ENCODE measurements around the gene KIFC1.

Gene KIFC1

DNA sequence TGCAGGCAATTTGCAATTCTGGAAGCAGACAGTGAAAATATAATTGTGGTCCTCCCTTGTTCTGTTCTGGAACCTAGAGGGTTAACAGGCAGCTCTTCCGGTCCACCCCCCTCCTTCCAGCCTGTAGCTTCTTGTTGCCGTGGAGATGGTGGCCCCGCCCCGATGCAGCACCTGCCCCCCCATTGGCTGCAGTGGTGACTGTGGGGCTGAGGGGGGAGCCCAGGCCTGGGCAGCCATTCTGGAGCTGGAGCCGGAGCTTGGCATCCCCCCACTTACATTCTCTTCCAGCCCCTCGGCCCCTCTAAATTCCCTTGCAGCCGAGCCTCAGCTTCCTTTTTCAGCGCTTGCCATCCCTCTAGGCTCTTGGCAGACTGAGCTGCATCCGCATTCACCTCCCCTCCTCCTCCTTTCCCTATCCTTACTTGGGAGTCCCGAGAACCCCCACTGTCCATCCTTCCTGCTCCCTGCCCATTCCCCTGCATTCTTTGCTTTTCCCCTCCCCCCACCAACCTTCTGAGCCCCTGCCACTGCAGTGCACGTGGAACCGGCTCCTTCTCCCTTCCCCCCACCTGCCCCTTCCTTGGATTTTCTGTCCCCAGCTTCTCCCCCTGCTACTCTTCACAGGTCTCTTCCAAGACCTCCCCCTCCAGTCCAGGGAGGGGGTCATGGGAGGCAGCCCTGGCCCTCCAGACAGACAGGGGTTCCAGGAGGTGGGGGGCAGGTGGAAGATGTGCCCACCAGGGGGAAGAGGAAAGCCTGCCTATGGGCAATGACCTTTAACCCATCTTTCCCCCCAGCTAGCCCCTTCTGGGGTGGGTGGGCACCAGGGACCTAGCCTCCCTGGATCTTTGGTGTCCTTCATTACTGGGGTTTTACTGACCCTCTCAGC lies 39.6 kb downstream of the KIFC1 start:
- H3K4me3 ChIP-seq (ENCODE audit: low read depth in 1 of 2, low read length in 2 of 2): peak overlapping the region; percentile 37 to 48
- H3K4me1 ChIP-seq (ENCODE audit: control insufficient read depth in 1 of 2, insufficient read depth in 2 of 2, low read length in 2 of 2): peaks cover 24 to 64% of the 10 kb centered on the region in 2 donors

DNA sequence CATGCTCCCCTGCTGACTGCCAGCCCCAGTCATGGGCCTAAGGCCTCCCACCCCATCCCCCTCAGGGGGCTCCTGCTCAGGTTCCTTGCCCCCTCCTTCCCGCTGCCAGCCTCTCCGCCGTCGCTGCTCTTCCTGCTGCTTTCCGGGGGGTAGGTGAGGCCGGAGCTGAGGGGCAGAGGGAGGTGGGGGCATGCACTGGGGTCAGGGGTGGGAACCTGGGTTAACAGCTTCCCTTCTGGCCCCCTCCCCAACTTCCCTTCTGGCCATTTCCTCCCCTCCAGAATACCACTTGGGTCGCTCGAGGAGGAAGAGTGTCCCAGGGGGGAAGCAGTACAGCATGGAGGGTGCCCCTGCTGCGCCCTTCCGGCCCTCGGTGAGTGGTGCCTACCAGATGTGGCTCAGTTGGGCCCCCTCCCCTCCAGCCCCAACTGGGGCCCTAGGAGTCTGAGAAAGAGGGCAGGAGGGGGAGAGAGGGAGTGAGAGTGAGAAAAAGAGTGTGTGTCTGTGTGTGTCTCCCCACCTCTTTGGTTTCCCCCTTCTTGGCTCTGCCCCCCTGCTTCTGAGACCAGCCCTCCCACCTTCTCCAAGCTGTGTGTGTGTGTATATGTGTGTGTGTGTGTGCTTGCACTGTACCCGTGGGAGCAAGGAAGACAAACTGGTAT lies 40.4 kb downstream of the KIFC1 start:
- H3K27me3 ChIP-seq (ENCODE audit: low read depth, low read length): no peaks in the 10 kb centered on the region
- no peaks in the 10 kb centered on the region for H3K9me3 ChIP-seq (ENCODE audit: control insufficient read depth in 1 of 2, low read length in 2 of 2)
- peaks cover 24 to 62% of the 10 kb centered on the region in 2 donors for H3K4me1 ChIP-seq (ENCODE audit: control insufficient read depth in 1 of 2, insufficient read depth in 2 of 2, low read length in 2 of 2)
- peak overlapping the region in 1 of 2 donors; percentile 48 for H3K4me3 ChIP-seq (ENCODE audit: low read depth in 1 of 2, low read length in 2 of 2)
- no peak overlapping the region for H3K27ac ChIP-seq (ENCODE audit: low read length)
- H3K36me3 ChIP-seq (ENCODE audit: control insufficient read depth in 1 of 2, insufficient read depth in 2 of 2, low read length in 2 of 2): peaks cover 18 to 21% of the 10 kb centered on the region in 2 donors

More for the DNA sequence above, 39.6 kb downstream of the KIFC1 start:
- H3K27ac ChIP-seq (ENCODE audit: low read length): no peak overlapping the region
- H3K36me3 ChIP-seq (ENCODE audit: control insufficient read depth in 1 of 2, insufficient read depth in 2 of 2, low read length in 2 of 2): peaks cover 12 to 13% of the 10 kb centered on the region in 2 donors
- H3K9me3 ChIP-seq (ENCODE audit: control insufficient read depth in 1 of 2, low read length in 2 of 2): no peaks in the 10 kb centered on the region
- H3K27me3 ChIP-seq (ENCODE audit: low read depth, low read length): no peaks in the 10 kb centered on the region

DNA sequence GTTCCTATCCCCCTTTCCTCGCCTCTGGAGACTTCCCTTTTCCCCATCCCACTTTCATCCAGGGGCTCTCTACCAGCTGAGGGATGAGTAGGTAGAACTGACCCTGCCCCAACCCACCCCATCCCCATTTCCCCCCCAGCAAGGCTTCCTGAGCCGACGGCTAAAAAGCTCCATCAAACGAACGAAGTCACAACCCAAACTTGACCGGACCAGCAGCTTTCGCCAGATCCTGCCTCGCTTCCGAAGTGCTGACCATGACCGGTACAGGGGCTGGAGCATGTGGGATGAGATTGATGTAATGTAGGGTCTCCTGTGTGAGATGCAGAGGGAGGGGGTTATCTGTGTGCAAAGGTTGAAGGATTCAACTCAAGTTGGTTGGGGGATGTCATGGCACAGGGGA lies 40.9 kb downstream of the KIFC1 start:
- H3K36me3 ChIP-seq (ENCODE audit: control insufficient read depth in 1 of 2, insufficient read depth in 2 of 2, low read length in 2 of 2): peaks cover 19 to 24% of the 10 kb centered on the region in 2 donors
- H3K4me1 ChIP-seq (ENCODE audit: control insufficient read depth in 1 of 2, insufficient read depth in 2 of 2, low read length in 2 of 2): peaks cover 21 to 57% of the 10 kb centered on the region in 2 donors
- H3K27ac ChIP-seq (ENCODE audit: low read length): no peak overlapping the region
- H3K4me3 ChIP-seq (ENCODE audit: low read depth in 1 of 2, low read length in 2 of 2): no peak overlapping the region
- no peaks in the 10 kb centered on the region for H3K27me3 ChIP-seq (ENCODE audit: low read depth, low read length)
- no peaks in the 10 kb centered on the region for H3K9me3 ChIP-seq (ENCODE audit: control insufficient read depth in 1 of 2, low read length in 2 of 2)

DNA sequence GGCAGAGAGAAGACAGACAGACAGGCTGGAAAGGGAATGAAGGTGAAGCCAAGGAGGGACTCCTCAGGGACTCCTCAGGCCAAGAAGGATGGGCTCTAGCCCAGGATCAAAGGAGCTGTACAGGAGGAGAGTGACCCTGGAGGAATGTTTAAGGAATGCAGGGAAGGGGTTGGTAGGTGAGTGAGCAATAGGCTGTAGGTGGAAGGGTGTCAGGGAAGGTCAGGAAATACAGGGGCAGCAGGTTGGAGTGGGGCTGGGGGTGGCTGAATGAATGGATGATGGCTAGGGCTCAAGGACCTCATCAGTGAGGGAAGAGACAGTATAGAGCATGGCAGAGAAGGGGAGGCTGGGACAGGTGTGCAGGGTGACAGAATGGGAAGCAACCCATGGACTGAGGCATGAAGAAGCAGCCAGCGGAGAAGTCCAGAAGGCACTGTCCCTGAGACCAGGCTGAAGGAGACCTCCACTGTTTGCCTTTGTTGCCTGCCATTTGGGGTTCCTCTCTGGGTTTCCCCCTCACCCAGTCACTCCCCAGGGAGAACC lies 41.4 kb downstream of the KIFC1 start:
- Histone ChIP-seq H3K4me1 (ENCODE audit: control insufficient read depth in 1 of 2, insufficient read depth in 2 of 2, low read length in 2 of 2) (peaks cover 21 to 57% of the 10 kb centered on the region in 2 donors), H3K4me3 (ENCODE audit: low read depth in 1 of 2, low read length in 2 of 2) (no peak overlapping the region), H3K36me3 (ENCODE audit: control insufficient read depth in 1 of 2, insufficient read depth in 2 of 2, low read length in 2 of 2) (peaks cover 21 to 29% of the 10 kb centered on the region in 2 donors), H3K27ac (ENCODE audit: low read length) (no peak overlapping the region), H3K27me3 (ENCODE audit: low read depth, low read length) (no peaks in the 10 kb centered on the region), H3K9me3 (ENCODE audit: control insufficient read depth in 1 of 2, low read length in 2 of 2) (no peaks in the 10 kb centered on the region)

DNA sequence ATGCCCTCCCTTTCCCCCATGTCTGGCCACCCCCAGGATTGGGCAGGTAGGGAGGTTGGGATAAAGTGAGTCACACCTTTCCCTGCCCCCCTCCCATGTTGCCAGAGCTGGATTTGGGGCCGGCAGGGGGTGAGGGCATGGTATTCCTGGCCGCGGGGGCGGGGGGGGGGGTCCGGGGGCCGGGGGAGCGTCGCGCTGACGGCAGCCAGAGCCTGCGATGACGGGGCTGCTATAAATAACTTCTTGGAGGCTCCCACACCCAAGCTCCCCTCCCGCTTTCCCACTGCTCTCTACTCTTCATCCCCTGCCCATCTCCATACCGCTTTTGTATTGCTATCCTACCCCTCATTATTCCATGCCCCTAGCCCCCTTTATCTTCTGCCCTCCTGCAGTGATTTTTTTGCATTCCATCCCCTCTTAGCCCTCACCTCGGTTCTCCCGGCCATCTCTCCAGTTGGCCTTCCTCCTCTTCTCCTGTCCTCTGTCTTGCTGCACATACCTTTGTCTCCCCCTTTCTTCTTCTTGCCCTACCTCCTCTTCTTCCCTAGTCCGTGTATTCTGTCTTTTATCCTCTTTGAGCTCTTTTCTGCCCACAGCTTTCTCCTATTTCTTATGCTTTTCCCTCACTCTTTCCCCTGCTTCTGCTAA lies 42.0 kb downstream of the KIFC1 start:
- peaks cover 18 to 52% of the 10 kb centered on the region in 2 donors for H3K4me1 ChIP-seq (ENCODE audit: control insufficient read depth in 1 of 2, insufficient read depth in 2 of 2, low read length in 2 of 2)
- H3K36me3 ChIP-seq (ENCODE audit: control insufficient read depth in 1 of 2, insufficient read depth in 2 of 2, low read length in 2 of 2): peaks cover 27 to 35% of the 10 kb centered on the region in 2 donors
- no peak overlapping the region for H3K27ac ChIP-seq (ENCODE audit: low read length)
- no peak overlapping the region for H3K4me3 ChIP-seq (ENCODE audit: low read depth in 1 of 2, low read length in 2 of 2)
- H3K9me3 ChIP-seq (ENCODE audit: control insufficient read depth in 1 of 2, low read length in 2 of 2): no peaks in the 10 kb centered on the region
- H3K27me3 ChIP-seq (ENCODE audit: low read depth, low read length): no peaks in the 10 kb centered on the region

DNA sequence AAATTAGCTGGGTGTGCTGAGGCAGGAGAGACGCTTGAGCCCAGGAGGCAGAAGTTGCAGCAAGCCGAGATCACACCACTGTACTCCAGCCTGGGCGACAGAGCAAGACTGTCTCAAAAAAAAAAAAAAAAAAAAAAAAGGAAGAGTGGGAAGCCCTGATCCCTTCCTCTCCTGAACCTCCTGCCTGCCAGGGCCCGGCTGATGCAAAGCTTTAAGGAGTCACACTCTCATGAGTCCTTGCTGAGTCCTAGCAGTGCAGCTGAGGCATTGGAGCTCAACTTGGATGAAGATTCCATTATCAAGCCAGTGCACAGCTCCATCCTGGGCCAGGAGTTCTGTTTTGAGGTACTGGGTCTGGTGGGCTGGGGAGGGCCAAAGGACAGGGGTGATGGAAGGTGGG lies 43.3 kb downstream of the KIFC1 start:
- Histone ChIP-seq H3K27ac (ENCODE audit: low read length) (no peak overlapping the region), H3K27me3 (ENCODE audit: low read depth, low read length) (no peaks in the 10 kb centered on the region), H3K4me1 (ENCODE audit: control insufficient read depth in 1 of 2, insufficient read depth in 2 of 2, low read length in 2 of 2) (peaks cover 8 to 41% of the 10 kb centered on the region in 2 donors), H3K36me3 (ENCODE audit: control insufficient read depth in 1 of 2, insufficient read depth in 2 of 2, low read length in 2 of 2) (peaks cover 28 to 40% of the 10 kb centered on the region in 2 donors), H3K4me3 (ENCODE audit: low read depth in 1 of 2, low read length in 2 of 2) (no peak overlapping the region), H3K9me3 (ENCODE audit: control insufficient read depth in 1 of 2, low read length in 2 of 2) (no peaks in the 10 kb centered on the region)

DNA sequence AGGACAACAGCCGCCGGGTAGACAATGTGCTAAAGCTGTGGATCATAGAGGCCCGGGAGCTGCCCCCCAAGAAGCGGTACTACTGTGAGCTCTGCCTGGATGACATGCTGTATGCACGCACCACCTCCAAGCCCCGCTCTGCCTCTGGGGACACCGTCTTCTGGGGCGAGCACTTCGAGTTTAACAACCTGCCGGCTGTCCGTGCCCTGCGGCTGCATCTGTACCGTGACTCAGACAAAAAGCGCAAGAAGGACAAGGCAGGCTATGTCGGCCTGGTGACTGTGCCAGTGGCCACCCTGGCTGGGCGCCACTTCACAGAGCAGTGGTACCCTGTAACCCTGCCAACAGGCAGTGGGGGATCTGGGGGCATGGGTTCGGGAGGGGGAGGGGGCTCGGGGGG lies 46.0 kb downstream of the KIFC1 start:
- peaks cover 0 to 14% of the 10 kb centered on the region in 2 donors for H3K4me1 ChIP-seq (ENCODE audit: control insufficient read depth in 1 of 2, insufficient read depth in 2 of 2, low read length in 2 of 2)
- H3K27me3 ChIP-seq (ENCODE audit: low read depth, low read length): no peaks in the 10 kb centered on the region

DNA sequence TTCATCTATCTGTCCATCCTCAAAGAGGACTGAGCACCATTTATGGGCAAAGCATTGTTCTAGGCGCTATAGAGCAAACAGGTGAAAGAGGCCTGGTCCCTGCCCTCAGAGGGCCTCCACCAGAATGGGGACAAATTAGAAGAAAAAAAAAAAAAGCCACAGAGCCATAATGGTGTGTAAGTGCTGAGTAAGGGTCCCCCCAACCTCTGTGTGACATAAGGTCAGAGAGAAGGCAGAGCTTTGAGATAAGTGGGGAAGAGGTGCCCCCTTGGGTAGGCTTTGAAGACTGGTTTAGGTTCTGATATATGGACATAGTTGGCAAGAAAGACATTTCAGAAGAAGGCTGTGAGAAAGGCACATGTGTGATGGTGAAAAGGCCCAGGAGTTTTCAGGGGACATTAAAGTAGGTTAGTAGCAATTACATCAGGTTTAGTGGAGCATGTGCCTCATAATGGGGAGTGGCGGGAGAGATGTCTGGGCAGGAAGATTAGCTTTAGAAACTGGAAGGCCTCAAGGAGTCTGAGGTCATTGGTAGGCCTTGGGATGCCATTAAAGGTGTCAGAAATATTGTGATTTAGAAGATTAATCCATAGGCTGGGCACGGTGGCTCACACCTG lies 47.5 kb downstream of the KIFC1 start:
- Histone ChIP-seq H3K4me3 (ENCODE audit: low read depth in 1 of 2, low read length in 2 of 2) (no peak overlapping the region), H3K27ac (ENCODE audit: low read length) (no peak overlapping the region), H3K9me3 (ENCODE audit: control insufficient read depth in 1 of 2, low read length in 2 of 2) (no peaks in the 10 kb centered on the region), H3K4me1 (ENCODE audit: control insufficient read depth in 1 of 2, insufficient read depth in 2 of 2, low read length in 2 of 2) (peaks cover 0 to 1% of the 10 kb centered on the region in 2 donors), H3K27me3 (ENCODE audit: low read depth, low read length) (no peaks in the 10 kb centered on the region), H3K36me3 (ENCODE audit: control insufficient read depth in 1 of 2, insufficient read depth in 2 of 2, low read length in 2 of 2) (peaks cover 48 to 71% of the 10 kb centered on the region in 2 donors)

More for the DNA sequence above, 46.0 kb downstream of the KIFC1 start:
- peaks cover 43 to 63% of the 10 kb centered on the region in 2 donors for H3K36me3 ChIP-seq (ENCODE audit: control insufficient read depth in 1 of 2, insufficient read depth in 2 of 2, low read length in 2 of 2)
- H3K27ac ChIP-seq (ENCODE audit: low read length): no peak overlapping the region
- H3K4me3 ChIP-seq (ENCODE audit: low read depth in 1 of 2, low read length in 2 of 2): no peak overlapping the region
- H3K9me3 ChIP-seq (ENCODE audit: control insufficient read depth in 1 of 2, low read length in 2 of 2): no peaks in the 10 kb centered on the region

DNA sequence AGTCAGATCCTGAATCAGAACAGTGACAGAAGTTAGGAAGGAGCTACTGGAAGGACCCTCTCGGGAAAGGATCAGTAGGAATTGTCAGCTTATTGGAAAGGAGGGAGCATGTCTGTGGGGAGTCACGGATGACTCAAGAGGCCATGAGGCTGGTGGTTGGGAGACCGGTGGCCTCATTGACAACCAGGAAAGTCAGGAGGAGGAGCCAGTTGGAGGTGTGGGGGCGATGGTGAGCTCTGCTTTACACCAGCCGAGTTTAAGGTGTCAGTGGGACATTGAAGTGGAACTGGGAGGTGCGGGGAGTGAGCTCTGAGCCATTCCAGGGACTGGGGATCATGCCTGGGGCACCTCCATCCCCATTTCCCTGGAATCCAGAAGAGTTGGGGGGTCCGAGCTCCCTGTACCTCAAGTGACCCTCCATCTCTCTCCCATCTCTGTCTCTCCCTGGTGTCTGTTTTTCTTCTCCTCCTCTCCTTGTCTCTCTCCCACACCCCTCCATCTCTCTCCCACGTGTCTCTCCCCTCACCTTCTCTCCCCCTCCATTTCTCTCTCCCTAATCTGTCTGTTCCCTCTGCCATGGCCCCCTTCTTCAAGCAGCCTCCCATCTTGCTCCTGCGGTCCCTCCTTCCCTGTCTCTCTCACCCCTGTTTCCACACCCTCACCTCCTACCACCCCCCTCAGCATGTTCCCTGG lies 48.5 kb downstream of the KIFC1 start:
- no peak overlapping the region for H3K4me3 ChIP-seq (ENCODE audit: low read depth in 1 of 2, low read length in 2 of 2)
- H3K36me3 ChIP-seq (ENCODE audit: control insufficient read depth in 1 of 2, insufficient read depth in 2 of 2, low read length in 2 of 2): peaks cover 54 to 69% of the 10 kb centered on the region in 2 donors
- H3K9me3 ChIP-seq (ENCODE audit: control insufficient read depth in 1 of 2, low read length in 2 of 2): no peaks in the 10 kb centered on the region
- no peak overlapping the region for H3K27ac ChIP-seq (ENCODE audit: low read length)
- H3K27me3 ChIP-seq (ENCODE audit: low read depth, low read length): no peaks in the 10 kb centered on the region
- no peaks in the 10 kb centered on the region for H3K4me1 ChIP-seq (ENCODE audit: control insufficient read depth in 1 of 2, insufficient read depth in 2 of 2, low read length in 2 of 2)

DNA sequence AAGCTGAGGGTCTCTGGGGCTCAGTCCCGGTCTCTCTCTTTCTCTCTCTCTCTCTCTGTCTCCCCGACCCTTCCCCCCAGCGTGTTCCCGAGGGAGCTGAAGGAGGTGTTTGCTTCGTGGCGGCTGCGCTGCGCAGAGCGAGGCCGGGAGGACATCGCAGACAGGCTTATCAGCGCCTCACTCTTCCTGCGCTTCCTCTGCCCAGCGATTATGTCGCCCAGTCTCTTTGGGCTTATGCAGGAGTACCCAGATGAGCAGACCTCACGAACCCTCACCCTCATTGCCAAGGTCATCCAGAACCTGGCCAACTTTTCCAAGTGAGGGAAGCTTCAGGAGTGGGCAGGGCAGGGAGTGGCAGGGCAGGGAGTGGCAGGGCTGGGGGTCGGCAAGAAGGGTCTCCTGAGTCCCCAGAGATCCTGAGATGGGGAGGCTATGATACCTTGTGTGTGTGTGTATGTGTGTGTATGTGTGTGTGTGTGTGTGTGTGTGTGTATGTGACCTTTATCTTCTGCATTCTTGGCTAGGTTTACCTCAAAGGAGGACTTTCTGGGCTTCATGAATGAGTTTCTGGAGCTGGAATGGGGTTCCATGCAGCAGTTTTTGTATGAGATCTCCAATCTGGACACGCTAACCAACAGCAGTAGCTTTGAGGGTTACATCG lies 49.2 kb downstream of the KIFC1 start:
- no peaks in the 10 kb centered on the region for H3K27me3 ChIP-seq (ENCODE audit: low read depth, low read length)
- H3K9me3 ChIP-seq (ENCODE audit: control insufficient read depth in 1 of 2, low read length in 2 of 2): no peaks in the 10 kb centered on the region
- no peak overlapping the region for H3K4me3 ChIP-seq (ENCODE audit: low read depth in 1 of 2, low read length in 2 of 2)
- no peaks in the 10 kb centered on the region for H3K4me1 ChIP-seq (ENCODE audit: control insufficient read depth in 1 of 2, insufficient read depth in 2 of 2, low read length in 2 of 2)
- H3K27ac ChIP-seq (ENCODE audit: low read length): no peak overlapping the region
- peaks cover 47 to 62% of the 10 kb centered on the region in 2 donors for H3K36me3 ChIP-seq (ENCODE audit: control insufficient read depth in 1 of 2, insufficient read depth in 2 of 2, low read length in 2 of 2)

Data from muscle layer of duodenum (tissue), 2 donors.